H9 (cell line): ENCODE data around the gene SCN8A. TPM values are rescaled to one million over a fixed set of nuclear protein-coding genes. Genes with fewer than 3 reads are reported as not detected.

Source experiments
- DNase-seq: peaks from one replicate; pipeline ENCODE4 v3.0.0-alpha.2; 2017
- H2AFZ ChIP-seq: one replicate; pipeline ENCODE4 v1.6.1; 2013; ENCODE audit warnings: mild to moderate bottlenecking, low read length, control low read depth, moderate library complexity
- H2AK5ac ChIP-seq: 2 replicates; pipeline ENCODE4 v1.6.1; 2013; ENCODE audit warnings: low read length, control low read depth, mixed read lengths; ENCODE audit not compliant: insufficient read length
- H2BK120ac ChIP-seq: one replicate; pipeline ENCODE4 v1.6.1; 2013; ENCODE audit warnings: low read depth, mild to moderate bottlenecking, low read length, control low read depth, inconsistent platforms; ENCODE audit not compliant: poor library complexity, severe bottlenecking
- H2BK12ac ChIP-seq: 2 replicates; pipeline ENCODE4 v1.6.1; 2013; ENCODE audit warnings: low read length, control low read depth, mixed read lengths, low read depth; ENCODE audit not compliant: insufficient read length
- H2BK15ac ChIP-seq: 2 replicates; pipeline ENCODE4 v1.6.1; 2013; ENCODE audit warnings: low read depth, low read length, control low read depth
- H2BK20ac ChIP-seq: one replicate; pipeline ENCODE4 v1.6.1; 2013; ENCODE audit warnings: low read depth, mild to moderate bottlenecking, low read length, control low read depth, inconsistent platforms; ENCODE audit not compliant: poor library complexity, severe bottlenecking
- H2BK5ac ChIP-seq: 2 replicates; pipeline ENCODE4 v1.6.1; 2013; ENCODE audit warnings: low read length, control low read depth, mixed read lengths; ENCODE audit not compliant: insufficient read length
- H3K14ac ChIP-seq: 2 replicates; pipeline ENCODE4 v1.6.1; 2013; ENCODE audit warnings: low read length, control low read depth; ENCODE audit not compliant: insufficient read depth
- H3K18ac ChIP-seq: 2 replicates; pipeline ENCODE4 v1.6.1; 2013; ENCODE audit warnings: low read depth, mild to moderate bottlenecking, mixed read lengths, low read length, control low read depth; ENCODE audit not compliant: insufficient read length
- H3K23ac ChIP-seq: 2 replicates; pipeline ENCODE4 v1.6.1; 2013; ENCODE audit warnings: low read length, control low read depth, mixed read lengths, low read depth; ENCODE audit not compliant: insufficient read length
- H3K23me2 ChIP-seq: 2 replicates; pipeline ENCODE4 v1.6.1; 2013; ENCODE audit warnings: low read depth, mild to moderate bottlenecking, mixed read lengths, low read length, control low read depth; ENCODE audit not compliant: insufficient read length, poor library complexity, severe bottlenecking
- H3K27ac ChIP-seq: 2 replicates; pipeline ENCODE4 v1.5.1; 2013; ENCODE audit warnings: low read length, control low read depth, mixed read lengths, low read depth; ENCODE audit not compliant: insufficient read length
- H3K27me3 ChIP-seq: 2 replicates; pipeline ENCODE4 v1.6.1; 2013; ENCODE audit warnings: low read length, control low read depth, inconsistent platforms; ENCODE audit not compliant: insufficient read depth
- H3K4ac ChIP-seq: 2 replicates; pipeline ENCODE4 v1.6.1; 2013; ENCODE audit warnings: low read depth, mild to moderate bottlenecking, control low read depth, inconsistent platforms, low read length, moderate library complexity
- H3K4me1 ChIP-seq: 2 replicates; pipeline ENCODE4 v1.6.1; 2013; ENCODE audit warnings: low read length, control low read depth, inconsistent platforms; ENCODE audit not compliant: insufficient read depth
- H3K4me2 ChIP-seq: 2 replicates; pipeline ENCODE4 v1.6.1; 2013; ENCODE audit warnings: low read length, control low read depth, mixed read lengths; ENCODE audit not compliant: insufficient read length, insufficient read depth
- H3K56ac ChIP-seq: 2 replicates; pipeline ENCODE4 v1.6.1; 2013; ENCODE audit warnings: low read depth, mild to moderate bottlenecking, mixed read lengths, low read length, control low read depth; ENCODE audit not compliant: insufficient read length
- H3K79me1 ChIP-seq: 2 replicates; pipeline ENCODE4 v1.6.1; 2013; ENCODE audit warnings: low read depth, mild to moderate bottlenecking, moderate library complexity, low read length, control low read depth, inconsistent platforms; ENCODE audit not compliant: insufficient read depth, poor library complexity, severe bottlenecking
- H3K79me2 ChIP-seq: 2 replicates; pipeline ENCODE4 v1.6.1; 2013; ENCODE audit warnings: low read length, control low read depth, inconsistent platforms; ENCODE audit not compliant: insufficient read depth
- H3K9ac ChIP-seq: 2 replicates; pipeline ENCODE4 v1.6.1; 2013; ENCODE audit warnings: low read length, control low read depth, mixed read lengths; ENCODE audit not compliant: insufficient read length; ENCODE audit errors: extremely low read depth
- H3K9me3 ChIP-seq: one replicate; pipeline ENCODE4 v1.6.1; 2013; ENCODE audit warnings: low read depth, low read length, inconsistent platforms; ENCODE audit not compliant: control insufficient read depth
- H3T11ph ChIP-seq: one replicate; pipeline ENCODE4 v1.6.1; 2013; ENCODE audit warnings: mild to moderate bottlenecking, low read length, control low read depth, inconsistent platforms
- H4K20me1 ChIP-seq: one replicate; pipeline ENCODE4 v1.6.1; 2013; ENCODE audit not compliant: control insufficient read depth, insufficient read length, insufficient read depth
- H4K5ac ChIP-seq: 2 replicates; pipeline ENCODE4 v1.6.1; 2013; ENCODE audit warnings: low read depth, mild to moderate bottlenecking, mixed read lengths, low read length, control low read depth; ENCODE audit not compliant: insufficient read length
- H4K8ac ChIP-seq: replicated peaks from 2 replicates; pipeline ENCODE4 v1.6.1; 2013; ENCODE audit warnings: low read length, control low read depth, mixed read lengths, low read depth; ENCODE audit not compliant: insufficient read length
- H4K91ac ChIP-seq: 2 replicates; pipeline ENCODE4 v1.6.1; 2013; ENCODE audit warnings: low read depth, mild to moderate bottlenecking, moderate library complexity, mixed read lengths, low read length, control low read depth; ENCODE audit not compliant: insufficient read length
- H3K27ac Mint-ChIP-seq, 3 experiments: 2 replicates in 2 of 3; 3 replicates in 1 of 3; pipeline ENCODE4 v1.8.0; 2020 to 2021; ENCODE audit warnings: mixed read lengths in 3 of 3, mild to moderate bottlenecking in 1 of 3, moderate library complexity in 1 of 3
- H3K27me3 Mint-ChIP-seq: 2 replicates; pipeline ENCODE4 v1.8.0; 2021; ENCODE audit warnings: low read depth, mild to moderate bottlenecking, moderate library complexity, mixed read lengths
- H3K36me3 Mint-ChIP-seq, 3 experiments: 2 replicates in 2 of 3; 3 replicates in 1 of 3; pipeline ENCODE4 v1.8.0; 2020 to 2021; ENCODE audit warnings: low read depth in 3 of 3, mixed read lengths in 3 of 3; ENCODE audit not compliant: insufficient read depth in 1 of 3
- H3K4me1 Mint-ChIP-seq, 2 experiments: 2 replicates each; pipeline ENCODE4 v1.8.0; 2020; ENCODE audit warnings: mixed read lengths in 2 of 2
- H3K4me3 Mint-ChIP-seq, 2 experiments: 2 replicates in 1 of 2; 3 replicates in 1 of 2; pipeline ENCODE4 v1.8.0; 2020 to 2021; ENCODE audit warnings: mild to moderate bottlenecking in 2 of 2, mixed read lengths in 2 of 2, moderate library complexity in 1 of 2
- H3K9me3 Mint-ChIP-seq, 2 experiments: 2 replicates in 1 of 2; 3 replicates in 1 of 2; pipeline ENCODE4 v1.8.0; 2020; ENCODE audit warnings: mild to moderate bottlenecking in 2 of 2, mixed read lengths in 2 of 2, moderate library complexity in 1 of 2
- WGBS: extraction: QIAGEN DNeasy Blood & Tissue Kit; methylation state at CpG from one replicate; pipeline ENCODE4 v1.1.7; 2013; ENCODE audit warnings: missing lambda C conversion rate, low lambda C conversion rate, mixed read lengths; ENCODE audit not compliant: insufficient read length; ENCODE audit errors: extremely low coverage; 5-methylcytosine and 5-hydroxymethylcytosine counted together
- total RNA-seq: library from RNA; stranded (reverse); gene quantifications from 2 replicates; pipeline ENCODE4 v1.2.1, GENCODE V29; 2021
- TF ChIP-seq, protein P1 (sequence below): fragments of 200-600 bp; sonication (generic); conservative IDR thresholded peaks from 3 replicates; pipeline ENCODE4 v1.8.0; 2021; ENCODE audit warnings: antibody characterized with exemption, mild to moderate bottlenecking

The SCN8A gene
- total RNA-seq, 1 experiment from 2014 or later = 15.2 TPM

DNA sequence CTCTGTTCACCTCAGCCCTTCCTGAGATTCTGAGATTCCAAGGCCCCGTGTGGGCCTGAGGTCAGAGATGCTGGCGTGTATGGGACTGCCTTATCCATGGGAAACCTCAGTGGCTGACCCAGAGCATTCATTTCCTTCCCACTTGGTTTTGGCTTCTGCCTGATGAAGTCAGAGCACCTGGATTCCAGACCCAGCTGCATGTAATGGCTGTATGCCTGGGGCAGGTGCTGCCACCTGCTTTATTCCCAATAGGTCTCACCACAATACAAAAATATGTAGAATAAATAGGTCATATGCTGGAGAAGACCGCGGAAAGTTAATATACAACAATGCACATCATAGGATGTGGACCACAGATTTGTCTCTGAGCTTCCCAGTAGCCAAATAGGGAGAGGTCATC lies 231.9 kb downstream of the SCN8A start:
- no CpG with 5 or more reads among the region's 4 CpGs for WGBS
- Histone ChIP-seq H3K14ac (no peak overlapping the region), H3K23me2 (peaks cover 7% of the 10 kb centered on the region), H3K4me2 (no peak overlapping the region), H3K27me3 (no peaks in the 10 kb centered on the region; the same call in 1 of the 2 replicates), H3K79me1 (no peaks in the 10 kb centered on the region), H3K56ac (no peak overlapping the region), H2BK20ac (no peak overlapping the region), H3K9me3 (no peaks in the 10 kb centered on the region), H4K5ac (no peak overlapping the region), H2BK15ac (no peak overlapping the region), H2BK12ac (no peak overlapping the region), H3K27ac (no peak overlapping the region), H2BK5ac (no peak overlapping the region), H3K4me1 (peaks cover 3% of the 10 kb centered on the region; the same call in 1 of the 2 replicates), H4K91ac (no peak overlapping the region), H2BK120ac (no peak overlapping the region), H4K8ac (no peak overlapping the region), H2AK5ac (no peak overlapping the region), H3K79me2 (no peaks in the 10 kb centered on the region), H3K9ac (no peak overlapping the region), H3T11ph (no peak overlapping the region), H3K23ac (no peak overlapping the region), H3K4ac (no peak overlapping the region), H3K18ac (no peak overlapping the region), H4K20me1 (no peaks in the 10 kb centered on the region), H2AFZ (no peak overlapping the region)
- no peaks in the 10 kb centered on the region; a peak in 1 of 5 replicates for H3K9me3 Mint-ChIP-seq
- no peak overlapping the region for H3K27ac Mint-ChIP-seq
- TF ChIP-seq, protein P1, sequence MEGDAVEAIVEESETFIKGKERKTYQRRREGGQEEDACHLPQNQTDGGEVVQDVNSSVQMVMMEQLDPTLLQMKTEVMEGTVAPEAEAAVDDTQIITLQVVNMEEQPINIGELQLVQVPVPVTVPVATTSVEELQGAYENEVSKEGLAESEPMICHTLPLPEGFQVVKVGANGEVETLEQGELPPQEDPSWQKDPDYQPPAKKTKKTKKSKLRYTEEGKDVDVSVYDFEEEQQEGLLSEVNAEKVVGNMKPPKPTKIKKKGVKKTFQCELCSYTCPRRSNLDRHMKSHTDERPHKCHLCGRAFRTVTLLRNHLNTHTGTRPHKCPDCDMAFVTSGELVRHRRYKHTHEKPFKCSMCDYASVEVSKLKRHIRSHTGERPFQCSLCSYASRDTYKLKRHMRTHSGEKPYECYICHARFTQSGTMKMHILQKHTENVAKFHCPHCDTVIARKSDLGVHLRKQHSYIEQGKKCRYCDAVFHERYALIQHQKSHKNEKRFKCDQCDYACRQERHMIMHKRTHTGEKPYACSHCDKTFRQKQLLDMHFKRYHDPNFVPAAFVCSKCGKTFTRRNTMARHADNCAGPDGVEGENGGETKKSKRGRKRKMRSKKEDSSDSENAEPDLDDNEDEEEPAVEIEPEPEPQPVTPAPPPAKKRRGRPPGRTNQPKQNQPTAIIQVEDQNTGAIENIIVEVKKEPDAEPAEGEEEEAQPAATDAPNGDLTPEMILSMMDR = no peak
- peaks cover 37 to 57% of the 10 kb centered on the region in 2 experiments for H3K4me1 Mint-ChIP-seq
- peaks cover 28% of the 10 kb centered on the region for H3K27me3 Mint-ChIP-seq
- H3K36me3 Mint-ChIP-seq = peaks cover 0 to 6% (median 3%) of the 10 kb centered on the region in 3 experiments; a peak in 3 of 7 replicates
- DNase-seq = no peak
- H3K4me3 Mint-ChIP-seq = peak overlapping the region in 1 of 2 experiments; percentile 59; a peak in 1 of 5 replicates
